GM12891 (cell line): ENCODE measurements around the gene ATXN1.

Experiments used
- POLR2A ChIP-seq: IDR thresholded peaks from 2 replicates; pipeline ENCODE4 v1.6.1; 2011; ENCODE audit warnings: low read depth, low read length, control low read depth
- POLR2AphosphoS5 ChIP-seq: IDR thresholded peaks from 2 replicates; pipeline ENCODE4 v1.6.1; 2011; ENCODE audit warnings: low read depth, low read length, control low read depth
- POU2F2 ChIP-seq: IDR thresholded peaks from 2 replicates; pipeline ENCODE4 v1.6.1; 2011; ENCODE audit warnings: low read depth, mild to moderate bottlenecking, control low read depth, low read length, moderate library complexity
- TAF1 ChIP-seq: IDR thresholded peaks from 2 replicates; pipeline ENCODE4 v1.6.1; 2011; ENCODE audit warnings: low read depth, low read length, control low read depth

GRCh38 chr6:16656451-16656850 lies 104.8 kb downstream of the ATXN1 start:
- no peak for TF ChIP-seq POU2F2
- no peak for TF ChIP-seq POLR2AphosphoS5
- TF ChIP-seq POLR2A: no peak
- TF ChIP-seq TAF1: no peak
